Gastrocnemius medialis (tissue), 4 donors: ENCODE measurements around the gene UNC5CL.

Experiments used
- POLR2A ChIP-seq, 2 donors: fragments of 450-650 bp; IDR thresholded peaks; one replicate each; pipeline ENCODE4 v1.6.1; 2017; ENCODE audit warnings: antibody characterized with exemption in 2 of 2, mild to moderate bottlenecking in 2 of 2, moderate library complexity in 2 of 2
- TF ChIP-seq, protein P1 (sequence below), 5 experiments: fragments of 450-650 bp in 3 of 5; fragments of 200-600 bp in 2 of 5; sonication (generic) in 2 of 5; IDR thresholded peaks in 4 of 5; conservative IDR thresholded peaks in 1 of 5; 1 replicate in 4 of 5; 2 replicates in 1 of 5; pipeline ENCODE4 v1.5.1; 2016 to 2019; ENCODE audit warnings: antibody characterized with exemption in 5 of 5, mild to moderate bottlenecking in 3 of 5, moderate library complexity in 3 of 5

DNA sequence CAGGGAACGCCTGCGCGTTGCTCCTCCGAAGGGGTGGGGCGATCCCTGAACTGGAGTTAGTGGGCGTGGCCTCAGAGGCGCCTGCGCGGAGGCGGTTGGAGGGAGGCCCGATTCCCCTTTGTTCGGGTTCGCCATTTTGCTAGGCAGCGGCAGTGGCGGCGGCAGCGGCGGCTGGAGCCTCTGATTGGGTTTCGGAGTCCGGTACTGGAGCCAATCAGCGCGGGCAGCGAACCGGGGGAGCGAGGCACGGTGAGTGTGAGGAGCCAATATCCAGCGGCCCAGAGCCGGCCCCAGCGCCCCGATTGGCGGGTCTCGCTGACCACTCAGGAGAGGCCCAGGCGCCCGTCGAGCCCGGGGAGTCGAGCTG lies 33.8 kb upstream of the UNC5CL start, which contains the start of gene NFYA:
- TF ChIP-seq, protein P1, sequence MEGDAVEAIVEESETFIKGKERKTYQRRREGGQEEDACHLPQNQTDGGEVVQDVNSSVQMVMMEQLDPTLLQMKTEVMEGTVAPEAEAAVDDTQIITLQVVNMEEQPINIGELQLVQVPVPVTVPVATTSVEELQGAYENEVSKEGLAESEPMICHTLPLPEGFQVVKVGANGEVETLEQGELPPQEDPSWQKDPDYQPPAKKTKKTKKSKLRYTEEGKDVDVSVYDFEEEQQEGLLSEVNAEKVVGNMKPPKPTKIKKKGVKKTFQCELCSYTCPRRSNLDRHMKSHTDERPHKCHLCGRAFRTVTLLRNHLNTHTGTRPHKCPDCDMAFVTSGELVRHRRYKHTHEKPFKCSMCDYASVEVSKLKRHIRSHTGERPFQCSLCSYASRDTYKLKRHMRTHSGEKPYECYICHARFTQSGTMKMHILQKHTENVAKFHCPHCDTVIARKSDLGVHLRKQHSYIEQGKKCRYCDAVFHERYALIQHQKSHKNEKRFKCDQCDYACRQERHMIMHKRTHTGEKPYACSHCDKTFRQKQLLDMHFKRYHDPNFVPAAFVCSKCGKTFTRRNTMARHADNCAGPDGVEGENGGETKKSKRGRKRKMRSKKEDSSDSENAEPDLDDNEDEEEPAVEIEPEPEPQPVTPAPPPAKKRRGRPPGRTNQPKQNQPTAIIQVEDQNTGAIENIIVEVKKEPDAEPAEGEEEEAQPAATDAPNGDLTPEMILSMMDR (IDR thresholded peaks at IDR 0.05 in 4 of 5, conservative IDR thresholded peaks at IDR 0.05 in 1 of 5): no peak
- TF ChIP-seq POLR2A (IDR thresholded peaks at IDR 0.05): no peak
